ENCODE data around the gene JARID2.

The JARID2 gene

DNA sequence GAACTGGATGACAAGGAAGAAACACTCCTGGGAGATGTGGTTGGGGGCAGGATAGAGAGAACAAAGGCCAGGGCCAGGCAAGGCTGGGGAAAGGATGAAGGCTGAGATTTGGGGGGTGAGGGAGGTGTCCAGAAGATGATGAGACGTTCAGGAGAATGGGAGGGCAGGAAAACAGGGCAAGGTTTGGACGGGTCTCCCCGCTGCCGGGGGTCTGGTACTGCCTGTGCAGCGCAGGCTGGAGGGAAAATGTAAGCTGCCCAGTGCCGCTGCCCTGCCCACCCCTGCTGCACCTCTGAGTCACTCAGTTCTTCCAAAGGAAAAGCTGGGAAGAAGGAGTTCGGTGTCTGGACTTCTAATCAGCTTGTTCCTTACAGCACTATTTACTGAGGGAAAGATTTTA is 286.1 kb downstream of the JARID2 start:
- Histone ChIP-seq H3K9me3 (ENCODE audit: control insufficient read depth, insufficient read depth, low read depth, low read length) (no peaks in the 10 kb centered on the region), H3K4me1 (ENCODE audit: control insufficient read depth, insufficient read depth, low read length) (no peaks in the 10 kb centered on the region), H3K4me3 (ENCODE audit: low read depth, low read length) (no peak overlapping the region), H3K27ac (ENCODE audit: extremely low read depth, low read depth, low read length) (no peak overlapping the region), H3K36me3 (ENCODE audit: control insufficient read depth in 2 of 2, insufficient read depth in 1 of 2, low read length in 2 of 2) (peaks cover 4 to 25% of the 10 kb centered on the region in 2 experiments; a peak in 1 of 3 replicates)
- POLR2A ChIA-PET = no interaction called here
- CTCF ChIA-PET = interaction anchor here (0.6 kb wide), 1 partner anchor 658 kb away, joined by 3 read pairs; no protein-coding TSS in a partner anchor
- no peak for TF ChIP-seq ZNF544 (tag by site-specific recombination; IDR thresholded peaks at IDR 0.05)
- no peak for TF ChIP-seq ZSCAN5A (tag by site-specific recombination; IDR thresholded peaks at IDR 0.05)
- TF ChIP-seq ZNF19 (tag by site-specific recombination; IDR thresholded peaks at IDR 0.05; ENCODE audit: low read depth) = no peak
- TF ChIP-seq, protein P1, sequence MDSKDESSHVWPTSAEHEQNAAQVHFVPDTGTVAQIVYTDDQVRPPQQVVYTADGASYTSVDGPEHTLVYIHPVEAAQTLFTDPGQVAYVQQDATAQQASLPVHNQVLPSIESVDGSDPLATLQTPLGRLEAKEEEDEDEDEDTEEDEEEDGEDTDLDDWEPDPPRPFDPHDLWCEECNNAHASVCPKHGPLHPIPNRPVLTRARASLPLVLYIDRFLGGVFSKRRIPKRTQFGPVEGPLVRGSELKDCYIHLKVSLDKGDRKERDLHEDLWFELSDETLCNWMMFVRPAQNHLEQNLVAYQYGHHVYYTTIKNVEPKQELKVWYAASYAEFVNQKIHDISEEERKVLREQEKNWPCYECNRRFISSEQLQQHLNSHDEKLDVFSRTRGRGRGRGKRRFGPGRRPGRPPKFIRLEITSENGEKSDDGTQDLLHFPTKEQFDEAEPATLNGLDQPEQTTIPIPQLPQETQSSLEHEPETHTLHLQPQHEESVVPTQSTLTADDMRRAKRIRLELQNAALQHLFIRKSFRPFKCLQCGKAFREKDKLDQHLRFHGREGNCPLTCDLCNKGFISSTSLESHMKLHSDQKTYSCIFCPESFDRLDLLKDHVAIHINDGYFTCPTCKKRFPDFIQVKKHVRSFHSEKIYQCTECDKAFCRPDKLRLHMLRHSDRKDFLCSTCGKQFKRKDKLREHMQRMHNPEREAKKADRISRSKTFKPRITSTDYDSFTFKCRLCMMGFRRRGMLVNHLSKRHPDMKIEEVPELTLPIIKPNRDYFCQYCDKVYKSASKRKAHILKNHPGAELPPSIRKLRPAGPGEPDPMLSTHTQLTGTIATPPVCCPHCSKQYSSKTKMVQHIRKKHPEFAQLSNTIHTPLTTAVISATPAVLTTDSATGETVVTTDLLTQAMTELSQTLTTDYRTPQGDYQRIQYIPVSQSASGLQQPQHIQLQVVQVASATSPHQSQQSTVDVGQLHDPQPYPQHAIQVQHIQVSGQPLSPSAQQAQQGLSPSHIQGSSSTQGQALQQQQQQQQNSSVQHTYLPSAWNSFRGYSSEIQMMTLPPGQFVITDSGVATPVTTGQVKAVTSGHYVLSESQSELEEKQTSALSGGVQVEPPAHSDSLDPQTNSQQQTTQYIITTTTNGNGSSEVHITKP (tag by site-specific recombination; IDR thresholded peaks at IDR 0.05) = no peak
- TF ChIP-seq KLF10 (tag by site-specific recombination; IDR thresholded peaks at IDR 0.05) = no peak
- TF ChIP-seq, protein P2, sequence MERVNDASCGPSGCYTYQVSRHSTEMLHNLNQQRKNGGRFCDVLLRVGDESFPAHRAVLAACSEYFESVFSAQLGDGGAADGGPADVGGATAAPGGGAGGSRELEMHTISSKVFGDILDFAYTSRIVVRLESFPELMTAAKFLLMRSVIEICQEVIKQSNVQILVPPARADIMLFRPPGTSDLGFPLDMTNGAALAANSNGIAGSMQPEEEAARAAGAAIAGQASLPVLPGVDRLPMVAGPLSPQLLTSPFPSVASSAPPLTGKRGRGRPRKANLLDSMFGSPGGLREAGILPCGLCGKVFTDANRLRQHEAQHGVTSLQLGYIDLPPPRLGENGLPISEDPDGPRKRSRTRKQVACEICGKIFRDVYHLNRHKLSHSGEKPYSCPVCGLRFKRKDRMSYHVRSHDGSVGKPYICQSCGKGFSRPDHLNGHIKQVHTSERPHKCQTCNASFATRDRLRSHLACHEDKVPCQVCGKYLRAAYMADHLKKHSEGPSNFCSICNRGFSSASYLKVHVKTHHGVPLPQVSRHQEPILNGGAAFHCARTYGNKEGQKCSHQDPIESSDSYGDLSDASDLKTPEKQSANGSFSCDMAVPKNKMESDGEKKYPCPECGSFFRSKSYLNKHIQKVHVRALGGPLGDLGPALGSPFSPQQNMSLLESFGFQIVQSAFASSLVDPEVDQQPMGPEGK (tag by site-specific recombination; IDR thresholded peaks at IDR 0.05) = no peak
- TF ChIP-seq ZNF76 (tag by site-specific recombination; IDR thresholded peaks at IDR 0.05; ENCODE audit: borderline replicate concordance, low read depth) = no peak
- no peak for TF ChIP-seq ZNF670 (tag by site-specific recombination; IDR thresholded peaks at IDR 0.05; ENCODE audit: low read depth)
- TF ChIP-seq ZNF202 (tag by site-specific recombination; IDR thresholded peaks at IDR 0.05; ENCODE audit: borderline replicate concordance) = no peak
- TF ChIP-seq ZNF600 (tag by site-specific recombination; IDR thresholded peaks at IDR 0.05) = no peak
- TF ChIP-seq ZNF416 (tag by site-specific recombination; IDR thresholded peaks at IDR 0.05) = no peak
- TF ChIP-seq GLIS1 (tag by site-specific recombination; IDR thresholded peaks at IDR 0.05) = no peak
- no peak for TF ChIP-seq RBAK (tag by site-specific recombination; IDR thresholded peaks at IDR 0.05)
- no peak for TF ChIP-seq PRDM4 (tag by site-specific recombination; IDR thresholded peaks at IDR 0.05)
- no peak for TF ChIP-seq ZNF214 (tag by site-specific recombination; IDR thresholded peaks at IDR 0.05; ENCODE audit: borderline replicate concordance)
- TF ChIP-seq, protein P3, sequence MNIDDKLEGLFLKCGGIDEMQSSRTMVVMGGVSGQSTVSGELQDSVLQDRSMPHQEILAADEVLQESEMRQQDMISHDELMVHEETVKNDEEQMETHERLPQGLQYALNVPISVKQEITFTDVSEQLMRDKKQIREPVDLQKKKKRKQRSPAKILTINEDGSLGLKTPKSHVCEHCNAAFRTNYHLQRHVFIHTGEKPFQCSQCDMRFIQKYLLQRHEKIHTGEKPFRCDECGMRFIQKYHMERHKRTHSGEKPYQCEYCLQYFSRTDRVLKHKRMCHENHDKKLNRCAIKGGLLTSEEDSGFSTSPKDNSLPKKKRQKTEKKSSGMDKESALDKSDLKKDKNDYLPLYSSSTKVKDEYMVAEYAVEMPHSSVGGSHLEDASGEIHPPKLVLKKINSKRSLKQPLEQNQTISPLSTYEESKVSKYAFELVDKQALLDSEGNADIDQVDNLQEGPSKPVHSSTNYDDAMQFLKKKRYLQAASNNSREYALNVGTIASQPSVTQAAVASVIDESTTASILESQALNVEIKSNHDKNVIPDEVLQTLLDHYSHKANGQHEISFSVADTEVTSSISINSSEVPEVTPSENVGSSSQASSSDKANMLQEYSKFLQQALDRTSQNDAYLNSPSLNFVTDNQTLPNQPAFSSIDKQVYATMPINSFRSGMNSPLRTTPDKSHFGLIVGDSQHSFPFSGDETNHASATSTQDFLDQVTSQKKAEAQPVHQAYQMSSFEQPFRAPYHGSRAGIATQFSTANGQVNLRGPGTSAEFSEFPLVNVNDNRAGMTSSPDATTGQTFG (tag by site-specific recombination; IDR thresholded peaks at IDR 0.05; ENCODE audit: borderline replicate concordance) = no peak
- TF ChIP-seq, protein P4, sequence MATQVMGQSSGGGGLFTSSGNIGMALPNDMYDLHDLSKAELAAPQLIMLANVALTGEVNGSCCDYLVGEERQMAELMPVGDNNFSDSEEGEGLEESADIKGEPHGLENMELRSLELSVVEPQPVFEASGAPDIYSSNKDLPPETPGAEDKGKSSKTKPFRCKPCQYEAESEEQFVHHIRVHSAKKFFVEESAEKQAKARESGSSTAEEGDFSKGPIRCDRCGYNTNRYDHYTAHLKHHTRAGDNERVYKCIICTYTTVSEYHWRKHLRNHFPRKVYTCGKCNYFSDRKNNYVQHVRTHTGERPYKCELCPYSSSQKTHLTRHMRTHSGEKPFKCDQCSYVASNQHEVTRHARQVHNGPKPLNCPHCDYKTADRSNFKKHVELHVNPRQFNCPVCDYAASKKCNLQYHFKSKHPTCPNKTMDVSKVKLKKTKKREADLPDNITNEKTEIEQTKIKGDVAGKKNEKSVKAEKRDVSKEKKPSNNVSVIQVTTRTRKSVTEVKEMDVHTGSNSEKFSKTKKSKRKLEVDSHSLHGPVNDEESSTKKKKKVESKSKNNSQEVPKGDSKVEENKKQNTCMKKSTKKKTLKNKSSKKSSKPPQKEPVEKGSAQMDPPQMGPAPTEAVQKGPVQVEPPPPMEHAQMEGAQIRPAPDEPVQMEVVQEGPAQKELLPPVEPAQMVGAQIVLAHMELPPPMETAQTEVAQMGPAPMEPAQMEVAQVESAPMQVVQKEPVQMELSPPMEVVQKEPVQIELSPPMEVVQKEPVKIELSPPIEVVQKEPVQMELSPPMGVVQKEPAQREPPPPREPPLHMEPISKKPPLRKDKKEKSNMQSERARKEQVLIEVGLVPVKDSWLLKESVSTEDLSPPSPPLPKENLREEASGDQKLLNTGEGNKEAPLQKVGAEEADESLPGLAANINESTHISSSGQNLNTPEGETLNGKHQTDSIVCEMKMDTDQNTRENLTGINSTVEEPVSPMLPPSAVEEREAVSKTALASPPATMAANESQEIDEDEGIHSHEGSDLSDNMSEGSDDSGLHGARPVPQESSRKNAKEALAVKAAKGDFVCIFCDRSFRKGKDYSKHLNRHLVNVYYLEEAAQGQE (tag by site-specific recombination; IDR thresholded peaks at IDR 0.05) = no peak
